Activated CD4-positive, alpha-beta T cell treated with anti-CD3 and anti-CD28 coated beads, Interleukin-2, Interleukin-6, amounts not matched to agents 100 ng/mL and 50 ng/mL, durations not matched to agents 16 hours and 8 hours (primary cell): ENCODE data around the gene TECPR2.
"Not testable (repeated sequence)": the region's sequence is repeated elsewhere in the genome, so short reads cannot be mapped to it uniquely, and the experiment has no call there.

Source experiments
- DNase-seq: peaks from one replicate; pipeline ENCODE4 v3.0.0-alpha.2; 2020

Gene TECPR2

DNA sequence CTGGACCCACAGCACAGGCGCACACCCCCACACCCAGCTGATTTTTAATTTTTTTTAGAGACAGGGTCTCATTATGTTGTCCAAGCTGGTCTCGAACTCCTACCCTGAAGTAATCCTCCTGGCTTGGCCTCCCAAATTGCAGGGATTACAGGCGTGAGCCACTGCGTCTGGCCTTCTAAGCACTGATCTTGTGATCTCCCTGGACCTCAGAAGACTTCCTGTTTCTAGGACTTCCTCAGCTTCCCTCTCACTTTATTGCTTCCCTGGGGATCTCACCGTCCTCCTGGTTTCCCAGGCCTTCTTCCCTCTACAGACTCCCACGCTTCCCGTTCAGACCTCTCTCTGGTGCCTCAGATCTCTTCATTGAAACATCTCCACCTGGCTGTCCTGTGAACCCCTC, 29.4 kb upstream of the TECPR2 start:
- no peak for DNase-seq

DNA sequence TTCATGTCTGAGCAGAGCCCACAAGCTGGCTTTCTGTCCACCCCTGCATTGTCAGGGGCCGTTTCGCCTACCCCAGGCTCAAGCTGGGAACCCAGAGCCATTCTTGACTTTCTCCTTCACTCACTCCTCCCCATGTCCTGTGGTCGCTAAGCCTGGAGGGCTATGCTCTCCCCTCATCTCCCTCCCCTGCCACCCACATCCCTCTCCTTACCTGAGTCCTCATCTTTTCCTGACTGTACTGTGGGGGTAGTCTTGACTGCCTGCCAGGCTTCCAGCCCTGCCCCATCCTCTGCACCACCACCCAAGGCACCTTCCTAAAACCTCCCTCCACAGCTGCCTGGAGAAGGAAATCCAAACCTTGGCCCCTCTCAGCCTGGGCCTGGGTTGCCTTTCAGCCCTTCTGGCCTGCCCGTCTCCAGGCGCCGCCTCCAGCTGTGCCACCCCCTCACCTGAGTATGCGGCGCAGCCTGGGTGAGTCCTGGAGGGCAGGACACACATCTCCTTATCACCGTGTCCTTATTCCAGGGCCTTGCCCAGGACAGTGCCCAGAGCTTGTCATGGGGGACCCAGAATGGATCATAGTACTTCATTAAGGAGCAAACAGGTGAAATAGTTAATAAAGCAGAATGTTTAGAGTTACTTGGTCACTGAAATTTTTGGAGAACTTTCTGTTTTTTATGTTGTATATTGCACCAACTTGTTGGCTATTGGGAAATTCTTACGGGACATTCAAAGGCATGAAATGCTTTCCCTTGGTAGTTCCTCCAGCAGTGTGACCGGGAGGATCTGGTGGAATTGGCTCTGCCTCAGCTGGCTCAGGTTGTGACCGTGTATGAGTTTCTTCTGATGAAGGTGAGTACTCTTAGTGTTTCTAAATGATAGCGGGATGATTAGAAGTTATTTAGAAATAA, 28.7 kb upstream of the TECPR2 start:
- DNase-seq = no peak

DNA sequence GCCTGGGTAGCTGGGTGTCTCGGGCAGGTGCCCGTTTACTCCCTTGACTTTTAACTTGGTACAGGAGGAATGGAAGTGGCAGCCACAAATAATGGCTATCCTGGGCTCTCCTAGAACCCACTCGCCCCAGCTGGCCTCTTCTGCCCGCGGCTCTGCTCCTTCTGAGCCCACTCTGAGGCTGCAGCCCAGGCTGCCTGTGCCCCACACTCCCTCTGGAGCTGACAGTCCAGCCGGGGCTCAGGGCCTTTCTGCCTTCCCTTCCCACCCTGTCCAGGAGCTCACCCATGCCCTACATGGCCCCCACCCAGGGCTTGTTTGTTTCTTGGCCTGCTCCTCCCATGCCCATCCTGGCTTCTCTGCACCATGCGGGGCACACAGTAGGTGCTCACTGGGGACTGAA, 27.6 kb upstream of the TECPR2 start:
- no peak for DNase-seq

DNA sequence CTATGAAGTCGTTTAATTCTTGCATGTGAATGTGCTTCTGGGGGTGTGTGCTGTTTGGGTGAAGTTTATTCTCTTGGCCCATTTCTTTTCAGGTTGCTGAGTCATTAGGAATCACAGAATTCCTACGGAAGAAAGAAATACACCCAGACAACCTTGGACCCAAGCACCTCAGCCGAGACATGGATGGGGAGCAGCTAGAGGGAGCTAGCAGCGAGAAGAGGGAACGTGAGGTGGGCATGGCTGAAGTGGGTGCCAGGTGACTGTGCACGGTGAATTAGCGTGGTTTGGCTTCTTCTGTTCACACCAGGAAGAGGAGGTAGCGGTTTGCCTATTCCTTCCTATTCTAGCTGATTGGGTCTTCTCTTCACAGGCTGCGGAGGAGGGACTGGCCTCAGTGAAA, 24.0 kb upstream of the TECPR2 start:
- DNase-seq = no peak

DNA sequence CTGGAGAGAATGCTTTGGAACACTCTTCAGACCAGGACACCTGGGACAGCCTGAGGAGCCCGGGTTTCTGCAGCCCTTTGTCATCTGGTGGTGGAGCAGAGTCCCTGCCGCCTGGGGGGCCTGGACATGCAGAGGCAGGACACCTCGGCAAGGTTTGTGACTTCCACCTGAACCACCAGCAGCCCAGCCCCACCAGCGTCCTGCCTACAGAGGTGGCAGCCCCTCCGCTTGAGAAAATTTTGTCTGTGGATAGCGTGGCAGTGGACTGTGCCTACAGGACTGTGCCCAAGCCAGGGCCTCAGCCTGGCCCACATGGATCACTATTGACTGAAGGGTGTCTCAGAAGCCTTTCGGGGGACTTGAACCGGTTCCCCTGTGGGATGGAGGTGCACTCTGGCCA, 21.2 kb upstream of the TECPR2 start:
- DNase-seq = no peak

DNA sequence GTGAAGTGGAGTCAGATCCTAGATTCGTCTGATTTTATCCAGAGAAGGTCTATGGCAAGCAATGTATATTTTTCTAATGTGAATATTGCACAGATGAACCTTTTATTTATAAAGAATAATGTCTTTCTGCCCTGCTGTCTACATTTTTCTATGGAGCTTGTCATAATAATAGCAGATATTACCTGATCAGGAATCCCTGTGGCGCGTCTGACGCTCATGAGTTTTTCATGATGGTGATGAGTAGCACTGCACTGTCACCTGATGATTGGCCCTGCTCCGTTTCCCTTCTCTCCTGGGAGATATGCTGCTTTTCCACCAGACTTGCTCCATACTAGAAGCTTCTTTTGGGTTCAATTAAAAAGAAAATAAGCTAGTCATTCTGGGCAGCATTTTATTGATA, 20.5 kb upstream of the TECPR2 start:
- no peak for DNase-seq

DNA sequence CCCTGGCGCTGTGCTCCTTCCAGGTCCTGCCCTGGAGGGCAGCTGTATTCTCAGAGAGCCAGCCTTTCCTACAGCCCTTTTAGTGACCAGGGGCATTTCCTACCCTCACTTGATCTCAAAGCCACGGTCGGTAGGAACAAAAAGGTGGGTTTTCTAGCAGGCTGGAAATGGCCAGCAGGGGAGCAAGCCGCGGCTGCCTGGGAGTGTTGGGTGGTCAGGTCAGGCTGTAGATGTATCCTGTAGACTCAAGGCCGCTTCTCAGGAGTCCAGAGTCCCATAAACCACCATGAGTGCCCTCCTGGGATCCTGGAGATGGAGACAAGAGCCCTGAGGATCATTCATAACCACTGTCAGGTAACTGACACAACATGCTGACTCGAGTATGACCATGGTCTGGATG, 18.7 kb upstream of the TECPR2 start:
- DNase-seq = no peak

DNA sequence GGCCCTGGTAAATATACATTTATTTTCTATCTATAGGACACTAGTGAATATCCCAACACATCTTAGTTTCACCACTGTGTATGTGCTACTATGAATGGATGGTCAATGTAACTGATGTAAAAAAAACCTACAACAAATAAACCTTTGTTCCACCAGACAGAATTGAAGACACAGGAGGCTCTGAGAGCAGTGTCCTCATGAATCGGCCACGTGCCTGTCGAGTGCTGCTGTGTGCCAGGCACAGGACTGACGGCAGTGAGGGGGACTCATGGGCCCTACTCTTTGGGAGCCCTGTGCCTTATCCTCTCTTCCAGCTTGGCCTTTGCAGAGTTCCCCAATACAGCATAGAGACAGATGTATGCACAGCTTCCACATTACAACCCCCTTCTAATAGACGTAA, 18.3 kb upstream of the TECPR2 start:
- DNase-seq = no peak

DNA sequence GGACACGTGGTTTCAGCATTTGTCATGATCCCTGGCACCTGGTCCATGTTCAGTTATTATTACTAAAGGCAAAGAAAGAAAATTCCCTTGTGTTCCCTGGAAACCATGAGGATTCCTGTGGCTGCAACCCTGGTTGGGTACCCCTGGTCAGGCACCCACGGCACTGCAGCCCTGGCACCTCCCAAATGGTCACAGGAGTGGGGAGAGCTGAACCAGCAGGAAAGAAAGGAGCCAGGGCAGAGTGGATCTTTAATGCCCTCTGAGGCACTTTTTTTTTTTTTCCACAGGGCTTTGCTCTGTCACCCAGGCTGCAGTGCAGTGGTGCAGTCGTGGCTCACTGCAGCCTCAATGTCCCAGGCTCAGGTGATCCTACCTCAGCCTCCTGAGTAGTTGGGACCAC, 17.5 kb upstream of the TECPR2 start:
- DNase-seq = no peak

DNA sequence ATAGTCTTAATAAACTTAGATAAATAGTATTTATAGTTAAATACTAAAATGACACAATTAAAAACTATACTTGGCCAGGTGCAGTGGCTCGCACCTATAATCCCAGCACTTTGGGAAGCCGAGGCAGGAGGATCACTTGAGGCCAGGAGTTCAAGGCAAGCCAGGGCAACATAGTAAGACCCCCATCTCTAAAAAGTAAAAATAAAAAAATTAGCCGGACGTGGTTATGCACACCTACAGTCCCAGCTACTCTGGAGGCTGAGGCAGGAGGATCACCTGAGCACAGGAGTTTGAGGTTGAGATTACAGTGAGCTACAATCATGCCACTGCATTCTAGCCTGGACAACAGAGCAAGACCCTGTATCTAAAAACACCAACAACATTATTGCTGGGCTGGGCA, 16.1 kb upstream of the TECPR2 start:
- no peak for DNase-seq

DNA sequence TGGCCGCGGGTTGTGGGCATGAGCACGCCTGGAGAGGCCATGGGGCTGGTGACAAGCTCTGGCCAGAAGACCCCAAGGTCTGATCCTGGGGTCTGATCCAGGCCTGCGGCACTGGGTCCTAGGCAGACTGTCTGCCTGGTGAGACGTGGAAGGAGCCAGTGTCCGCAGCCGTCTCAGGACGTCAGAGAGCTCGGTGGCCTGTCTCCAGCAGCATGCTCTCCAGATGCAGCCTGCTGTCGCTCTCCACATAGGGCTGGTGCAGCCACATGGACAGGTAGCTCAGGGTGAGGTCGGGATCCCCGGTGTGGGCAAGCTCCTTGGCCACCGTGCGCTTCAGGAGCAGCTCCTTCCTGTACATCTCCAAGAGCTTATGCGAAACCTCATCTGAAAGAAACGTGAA, 14.4 kb upstream of the TECPR2 start:
- DNase-seq = no peak

DNA sequence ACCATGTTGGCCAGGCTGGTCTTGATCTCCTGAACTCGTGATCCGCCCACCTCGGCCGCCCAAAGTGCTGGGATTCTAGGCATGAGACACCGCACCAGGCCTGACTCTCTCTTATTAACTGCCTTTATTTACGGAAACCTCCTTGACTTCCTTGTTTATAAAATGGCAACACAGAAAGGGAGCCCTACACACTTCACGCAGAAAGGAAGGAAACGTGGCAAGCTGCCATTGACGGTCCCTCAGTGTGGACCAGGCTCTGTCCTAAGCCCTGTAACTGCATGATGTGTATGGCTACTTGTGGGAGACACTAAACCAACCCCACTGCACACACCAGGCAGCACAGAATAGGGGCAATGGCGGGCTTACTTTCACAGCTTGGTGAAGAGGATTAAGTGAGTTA, 11.7 kb upstream of the TECPR2 start:
- DNase-seq = no peak

DNA sequence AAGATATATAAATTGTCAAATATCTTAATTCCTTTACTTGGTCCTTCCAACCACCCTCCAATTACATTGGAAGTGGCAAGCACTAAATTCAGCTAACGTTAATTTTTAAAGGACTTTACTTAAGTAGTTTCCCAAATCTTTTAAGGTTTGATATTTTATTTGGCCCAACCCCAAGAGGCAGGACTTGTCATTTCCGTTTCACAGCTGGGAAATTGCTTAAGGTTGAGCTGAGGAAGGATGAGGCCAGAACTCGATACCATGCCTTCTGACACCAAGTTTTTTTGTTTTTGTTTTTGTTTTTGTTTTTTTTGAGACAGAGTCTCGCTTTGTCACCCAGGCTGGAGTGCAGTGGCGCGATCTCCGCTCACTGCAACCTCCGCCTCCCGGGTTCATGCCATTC, 11.1 kb upstream of the TECPR2 start:
- not testable (repeated sequence) for DNase-seq

DNA sequence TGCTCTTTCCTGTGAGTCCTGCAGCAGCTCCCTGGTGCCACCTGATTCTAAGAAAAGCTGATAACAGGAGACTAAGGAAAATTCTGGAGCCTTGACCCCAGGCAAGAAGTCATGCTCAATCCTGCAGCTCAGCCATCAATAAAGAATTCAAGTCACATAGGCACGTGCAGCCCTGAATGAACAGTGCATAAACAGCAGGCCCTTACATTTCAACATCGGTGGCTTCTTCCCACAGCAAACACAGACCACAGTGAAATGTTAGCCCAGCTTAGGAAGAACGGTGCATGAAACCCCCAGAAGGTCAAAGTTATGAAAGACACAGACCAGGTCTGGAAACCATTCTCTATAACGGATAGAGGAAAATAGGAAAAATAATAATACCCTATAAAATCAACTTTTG, 10.5 kb upstream of the TECPR2 start:
- no peak for DNase-seq

DNA sequence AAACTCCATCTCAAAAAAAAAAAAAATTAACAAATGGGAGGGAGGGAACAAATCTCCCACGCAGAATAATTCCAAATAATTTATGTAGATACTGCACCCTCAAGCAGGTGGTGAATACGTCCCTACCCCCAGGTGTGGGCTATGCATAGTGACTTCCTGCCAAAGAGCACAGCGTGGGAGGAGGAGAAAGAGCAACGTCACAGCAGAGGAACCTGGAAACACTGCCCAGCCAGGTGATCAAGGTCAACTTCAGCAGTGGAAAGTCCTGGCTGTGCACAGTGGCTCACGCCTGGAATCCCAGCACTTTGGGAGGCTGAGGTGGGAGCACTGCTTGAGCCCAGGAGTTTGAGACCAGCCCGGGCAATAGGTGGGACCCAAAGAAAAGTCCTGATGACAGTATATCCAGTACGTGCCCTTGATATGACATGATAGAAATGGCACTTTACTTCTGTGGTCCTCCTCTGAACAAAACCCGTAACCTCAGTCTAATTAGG, 9.6 kb upstream of the TECPR2 start:
- DNase-seq = no peak

DNA sequence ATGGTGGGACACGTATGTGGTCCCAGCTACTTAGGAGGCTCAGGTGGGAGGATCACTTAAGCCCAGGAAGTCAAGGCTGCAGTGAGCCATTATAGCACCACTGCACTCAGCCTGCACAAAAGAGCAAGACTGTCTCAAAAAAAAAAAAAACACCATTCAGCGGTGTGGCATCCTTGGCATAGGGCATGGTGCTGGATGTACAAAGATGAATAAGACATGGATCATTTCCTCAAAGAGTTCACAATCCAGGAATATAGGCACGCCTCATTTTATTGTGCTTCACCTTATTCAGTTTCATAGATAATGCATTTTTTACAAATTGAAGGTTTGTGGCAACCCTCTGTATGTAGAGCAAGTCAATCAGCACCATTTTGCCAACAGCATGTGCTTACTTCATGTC, 6.5 kb upstream of the TECPR2 start:
- DNase-seq = no peak

DNA sequence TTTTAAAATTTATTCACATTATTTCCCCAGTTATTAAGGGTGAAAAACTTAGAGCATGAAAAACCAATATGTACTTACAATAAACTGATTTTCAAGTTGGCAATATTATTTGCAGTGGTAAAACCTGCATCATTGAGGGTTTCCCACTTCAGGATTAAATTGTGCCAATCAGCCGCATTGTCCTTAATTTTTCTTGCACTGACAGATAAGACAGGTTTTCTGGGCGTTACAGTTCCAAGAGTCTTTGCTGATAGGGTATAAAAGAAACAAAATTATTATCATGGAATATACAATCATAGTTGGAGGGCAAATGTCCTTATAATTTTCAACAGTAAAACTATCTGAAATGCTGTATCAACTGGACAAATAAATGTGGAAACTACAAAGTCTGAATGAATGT, 3.4 kb upstream of the TECPR2 start:
- DNase-seq = no peak

DNA sequence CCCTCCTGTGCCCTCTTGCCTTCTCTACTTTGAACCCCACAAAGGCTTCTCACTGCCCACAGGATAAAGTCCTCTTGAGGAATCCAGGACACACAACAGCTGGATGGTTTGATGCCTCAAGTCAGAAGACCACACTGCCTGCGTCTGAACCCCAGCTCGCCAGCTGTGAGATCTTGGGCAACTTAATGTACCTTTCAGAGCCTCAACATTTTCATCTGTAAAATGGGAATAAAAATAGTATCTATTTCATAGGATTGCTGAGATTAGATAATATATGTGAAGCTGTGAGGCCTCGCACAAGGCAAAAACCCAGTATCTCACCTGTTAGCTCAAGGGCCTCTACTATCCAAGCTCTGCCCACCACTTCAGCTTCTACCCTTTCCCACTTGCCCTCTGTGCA, 2.4 kb upstream of the TECPR2 start:
- DNase-seq = no peak

DNA sequence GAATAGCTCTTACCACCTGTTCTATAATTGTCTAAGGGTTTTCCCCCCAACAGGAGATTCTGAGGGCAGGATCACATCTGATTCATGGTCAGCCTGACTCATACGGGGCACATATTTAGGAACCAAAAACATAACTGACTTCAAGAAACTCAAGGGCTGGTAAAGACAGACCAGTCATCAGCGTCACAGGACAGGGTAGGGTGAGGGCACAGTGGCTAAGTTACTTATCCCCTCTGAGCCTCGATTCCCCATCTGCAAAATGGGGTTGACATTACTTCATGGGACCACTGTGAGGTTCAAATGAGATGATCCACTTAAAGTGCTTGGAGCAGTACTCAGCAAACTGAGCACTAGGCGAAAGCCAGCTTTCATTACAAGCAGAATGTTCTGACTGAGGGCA, 657 bp upstream of the TECPR2 start:
- peak; percentile 68 for DNase-seq

DNA sequence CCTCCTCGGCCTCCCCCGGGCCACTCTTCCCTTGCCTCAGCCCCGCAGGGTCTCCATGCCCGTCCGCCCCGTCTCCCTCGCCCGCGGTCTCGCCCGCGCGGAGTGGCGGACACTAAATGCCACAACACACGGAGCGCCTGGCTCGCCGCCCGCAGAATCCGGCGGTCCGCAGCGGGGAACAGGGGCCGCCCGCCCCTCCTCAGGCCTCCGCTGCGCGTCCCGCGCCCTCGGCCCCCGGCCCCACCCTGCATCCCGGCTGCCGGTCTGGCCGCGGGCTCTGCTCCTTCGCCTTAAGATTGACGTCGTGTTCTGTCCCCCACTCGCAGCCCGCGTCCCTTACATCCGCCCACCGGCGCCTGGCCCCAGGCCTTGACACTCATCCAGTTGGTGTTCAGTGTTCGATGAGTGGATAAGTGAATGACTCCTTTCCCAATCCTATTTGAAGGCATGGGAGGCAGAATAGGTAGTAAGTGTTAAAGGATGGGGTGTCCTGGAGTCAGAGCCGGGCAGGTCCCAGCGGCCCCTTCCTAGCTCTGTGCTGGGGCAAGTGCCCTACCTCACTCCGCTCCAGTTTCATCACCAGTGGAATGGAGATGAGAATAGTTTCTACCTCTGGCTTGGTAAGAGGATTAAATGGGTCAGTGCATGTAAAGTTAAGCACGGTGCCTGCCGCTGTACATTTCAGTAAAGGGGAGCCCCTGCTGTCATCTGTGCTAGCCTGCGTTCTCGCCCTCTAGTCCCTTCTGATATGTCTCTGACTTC, 622 bp downstream of the TECPR2 start:
- DNase-seq = peak; percentile 30

DNA sequence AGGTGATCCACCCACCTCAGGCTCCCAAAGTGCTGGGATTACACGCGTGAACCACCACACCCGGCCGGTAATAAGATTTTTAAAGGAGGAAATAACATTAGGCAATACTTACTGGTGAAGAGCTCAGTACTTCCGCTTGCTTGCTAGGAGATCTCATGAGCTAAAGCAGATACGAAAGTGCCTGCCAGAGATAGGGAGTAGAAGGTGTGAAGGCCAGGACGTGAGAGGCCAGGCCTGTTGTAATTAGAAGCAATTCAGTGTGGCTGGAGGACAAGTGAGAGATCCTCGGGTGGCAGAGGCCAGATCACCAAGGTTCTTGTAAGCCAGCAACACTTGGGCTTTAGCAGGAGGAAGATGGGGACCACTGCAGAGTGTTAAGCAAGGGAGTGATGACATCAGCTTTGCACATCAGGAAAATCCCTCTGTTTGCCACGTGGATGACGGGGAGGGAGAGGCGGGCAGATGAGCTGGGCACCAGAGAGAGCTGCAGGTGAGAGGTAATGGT, 7.6 kb downstream of the TECPR2 start:
- DNase-seq = no peak

DNA sequence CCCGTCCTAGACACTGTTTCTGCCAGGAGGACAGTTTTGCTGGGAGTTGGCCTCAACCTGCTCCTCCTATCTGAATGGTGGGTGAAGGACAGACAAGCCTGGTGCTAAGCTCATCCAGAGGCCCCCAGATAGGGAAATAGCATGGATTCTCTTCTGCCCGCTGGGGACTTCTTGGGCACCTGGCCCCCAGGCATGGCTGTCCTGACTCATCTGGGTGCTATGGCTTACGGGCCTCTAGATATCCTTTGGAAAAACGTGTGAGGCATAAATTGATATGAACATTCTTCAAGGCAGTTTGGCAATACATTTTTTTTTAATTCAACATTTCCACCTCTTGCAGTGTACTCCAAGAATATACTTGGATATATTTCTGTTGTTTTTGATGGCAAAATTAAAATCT, 8.6 kb downstream of the TECPR2 start:
- no peak for DNase-seq

DNA sequence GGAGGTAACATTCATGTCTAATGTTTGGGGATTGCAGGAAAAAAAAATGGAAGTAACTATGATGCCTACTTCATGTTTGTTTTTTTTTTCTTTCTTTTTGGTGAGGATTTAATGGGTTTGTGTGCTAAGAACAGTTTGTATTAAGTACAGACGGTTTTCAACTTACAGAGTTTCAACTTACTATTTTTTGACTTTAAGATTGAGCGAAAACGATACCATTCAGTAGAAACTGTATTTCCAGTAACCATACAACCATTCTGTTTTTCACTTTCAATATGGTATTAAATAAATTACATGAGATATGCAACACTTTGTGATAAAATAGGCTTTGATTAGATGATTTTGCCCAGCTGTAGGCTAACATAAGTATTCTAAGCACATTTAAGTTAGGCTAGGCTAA, 10.4 kb downstream of the TECPR2 start:
- peak; percentile 11 for DNase-seq

DNA sequence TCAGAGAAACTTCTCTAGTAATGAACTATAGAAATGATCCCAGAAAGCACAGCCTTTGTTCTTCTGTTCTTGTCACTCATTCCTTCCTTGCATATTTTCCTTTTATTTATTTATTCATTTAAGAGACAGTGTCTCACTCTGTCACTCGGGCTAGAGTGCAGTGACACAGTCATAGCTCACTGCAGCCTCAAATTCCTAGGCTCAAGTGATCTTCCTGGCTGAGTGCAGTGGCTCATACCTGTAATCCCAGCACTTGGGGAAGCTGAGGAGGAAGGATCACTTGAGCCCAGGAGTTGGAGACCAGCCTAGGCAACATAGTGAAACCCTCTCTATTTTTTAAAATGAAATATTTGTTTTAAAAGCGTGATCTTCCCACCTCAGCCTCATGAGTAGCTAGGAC, 11.5 kb downstream of the TECPR2 start:
- no peak for DNase-seq
